GM12875 (cell line): Measurements from ENCODE around the gene AP3B1.

ENCODE experiments used
- H3K4me3 ChIP-seq: one replicate; pipeline ENCODE4 v1.5.1; 2011; ENCODE audit warnings: low read depth, low read length, control low read depth
- CTCF ChIP-seq: IDR thresholded peaks from 2 replicates; pipeline ENCODE4 v1.5.1; 2011; ENCODE audit warnings: low read depth, mild to moderate bottlenecking, control low read depth, inconsistent platforms, low read length, moderate library complexity, borderline replicate concordance; ENCODE audit not compliant: insufficient read depth

Gene AP3B1

GRCh38 chr5:77957931-77958521, 336.5 kb downstream of the AP3B1 start:
- peak overlapping the region; percentile 15 for H3K4me3 ChIP-seq
- no peak for TF ChIP-seq CTCF

DNA sequence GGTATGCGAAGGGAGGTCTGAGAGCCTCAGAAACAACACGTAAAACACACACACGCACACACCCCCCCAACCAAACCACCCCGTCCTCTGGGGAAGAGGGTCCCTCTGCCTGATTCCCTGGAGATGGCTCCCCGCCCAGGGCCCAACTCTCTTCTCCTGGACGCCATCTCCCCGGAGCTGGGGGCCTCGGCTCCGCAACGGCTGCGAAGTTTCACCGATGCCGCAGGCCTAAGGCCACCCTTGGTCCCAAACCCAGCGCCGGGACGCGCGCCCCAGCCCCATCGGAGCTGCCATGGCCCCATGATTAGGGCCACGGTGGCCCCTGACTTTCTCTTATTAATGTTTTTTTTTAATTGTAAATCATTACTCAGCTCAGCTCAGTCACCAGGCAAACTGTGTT, 337.0 kb downstream of the AP3B1 start:
- no peak for TF ChIP-seq CTCF
- H3K4me3 ChIP-seq, result peak overlapping the region; percentile 15

DNA sequence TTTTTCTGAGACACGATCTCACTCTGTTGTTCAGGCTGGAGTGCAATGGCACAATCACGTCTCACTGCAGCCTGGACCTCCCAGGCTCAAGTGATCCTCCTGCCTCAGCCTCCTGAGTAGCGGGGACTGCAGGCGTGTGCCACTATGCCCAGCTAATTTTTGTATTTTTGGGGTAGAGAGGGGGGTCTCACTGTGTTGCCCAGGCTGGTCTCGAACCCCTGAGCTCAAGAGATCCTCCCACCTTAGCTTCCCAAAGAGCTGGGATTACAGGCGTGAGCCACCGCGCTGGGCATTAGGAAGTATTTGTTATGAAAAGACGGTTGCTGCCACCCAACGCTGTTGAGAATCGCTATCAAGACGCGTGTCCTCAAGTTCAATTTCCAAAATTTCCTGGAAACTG, 337.4 kb downstream of the AP3B1 start:
- H3K4me3 ChIP-seq, result no peak overlapping the region
- TF ChIP-seq CTCF, result no peak

- TF ChIP-seq CTCF, result no peak
- no peak overlapping the region for H3K4me3 ChIP-seq
Observed at GRCh38 chr5:77955577-77955976, 338.9 kb downstream of the AP3B1 start.

- no peak for TF ChIP-seq CTCF
- H3K4me3 ChIP-seq, result no peak overlapping the region
Observed at GRCh38 chr5:77953374-77953773, 341.1 kb downstream of the AP3B1 start.

GRCh38 chr5:77952636-77953212, 341.8 kb downstream of the AP3B1 start:
- TF ChIP-seq CTCF, result no peak

More at GRCh38 chr5:77952636-77953212, 341.8 kb downstream of the AP3B1 start:
- H3K4me3 ChIP-seq, result no peak overlapping the region
